HG02885 (cell line): Measurements from ENCODE around the gene TTLL11.

ENCODE experiments used
- ATAC-seq: cut with Tn5 transposase; IDR thresholded peaks from one replicate; pipeline ENCODE4 v1.9.1; 2021; ENCODE audit warnings: mild to moderate bottlenecking; ENCODE audit not compliant: unreplicated experiment, poor library complexity

TTLL11 gene

GRCh38 chr9:122092611-122093506 is at the start of gene TTLL11:
TTLL11 (minus strand) TSS chr9:122093308; CDS start chr9:122093148, 160 bp downstream.
- peak; percentile 92 for ATAC-seq

- no peak for ATAC-seq
These were observed 48.6 kb upstream of the TTLL11 start for GRCh38 chr9:122141671-122142070.

- no peak for ATAC-seq
These were observed 47.5 kb upstream of the TTLL11 start for GRCh38 chr9:122140368-122141193.

GRCh38 chr9:122138560-122139268 is 45.6 kb upstream of the TTLL11 start:
- no peak for ATAC-seq

- ATAC-seq = no peak
These were observed 42.4 kb upstream of the TTLL11 start for GRCh38 chr9:122135529-122135859.

- no peak for ATAC-seq
These were observed 41.9 kb upstream of the TTLL11 start for GRCh38 chr9:122134822-122135528.

- no peak for ATAC-seq
These were observed 41.0 kb upstream of the TTLL11 start for GRCh38 chr9:122133984-122134535.

GRCh38 chr9:122133263-122133983 is 40.3 kb upstream of the TTLL11 start:
- no peak for ATAC-seq

- ATAC-seq = no peak
These were observed 39.4 kb upstream of the TTLL11 start for GRCh38 chr9:122132539-122132938.

GRCh38 chr9:122131401-122132001 is 38.4 kb upstream of the TTLL11 start:
- ATAC-seq = no peak

GRCh38 chr9:122130837-122131236 is 37.7 kb upstream of the TTLL11 start:
- no peak for ATAC-seq

GRCh38 chr9:122129969-122130368 is 36.9 kb upstream of the TTLL11 start:
- ATAC-seq = no peak

- ATAC-seq = no peak
These were observed 35.8 kb upstream of the TTLL11 start for GRCh38 chr9:122128969-122129343.

- no peak for ATAC-seq
These were observed 35.2 kb upstream of the TTLL11 start for GRCh38 chr9:122128007-122128968.

GRCh38 chr9:122127396-122127798 is 34.3 kb upstream of the TTLL11 start:
- no peak for ATAC-seq

- no peak for ATAC-seq
These were observed 33.5 kb upstream of the TTLL11 start for GRCh38 chr9:122126331-122127261.
